NOMO-1 (cell line): ENCODE results near the gene LYPD8.
A peak's percentile ranks its signal among the peaks of the same experiment; 100 is the strongest.

Source experiments
- DNase-seq, 2 experiments: peaks; one replicate each; lab custom pipeline; 2025; ENCODE audit not compliant: unreplicated experiment in 2 of 2; lab: John Stamatoyannopoulos, UW

LYPD8 gene

DNA sequence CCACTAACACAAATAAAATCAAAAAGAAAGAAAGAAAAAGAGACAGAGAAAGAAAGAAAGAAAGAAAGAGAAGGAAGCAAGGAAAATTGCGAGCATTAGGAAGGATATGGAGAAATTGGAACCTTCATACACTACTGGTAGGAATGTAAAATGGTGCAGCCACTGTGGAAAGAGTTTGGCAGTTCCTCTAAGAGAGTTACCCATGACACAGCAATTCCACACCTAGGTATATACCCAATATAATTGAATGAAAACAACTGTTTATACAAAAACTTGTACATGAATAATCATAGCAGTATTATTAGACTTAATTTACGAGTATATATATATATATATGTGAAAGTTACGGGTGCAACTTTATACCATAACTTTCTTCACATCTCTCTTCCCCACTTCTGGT, 4.1 kb upstream of the LYPD8 start:
- no peak for DNase-seq

- DNase-seq = no peak
These were observed 2.8 kb upstream of the LYPD8 start for GRCh38 chr1:248758352-248758751.

GRCh38 chr1:248757784-248758195, 2.2 kb upstream of the LYPD8 start:
- no peak for DNase-seq

DNA sequence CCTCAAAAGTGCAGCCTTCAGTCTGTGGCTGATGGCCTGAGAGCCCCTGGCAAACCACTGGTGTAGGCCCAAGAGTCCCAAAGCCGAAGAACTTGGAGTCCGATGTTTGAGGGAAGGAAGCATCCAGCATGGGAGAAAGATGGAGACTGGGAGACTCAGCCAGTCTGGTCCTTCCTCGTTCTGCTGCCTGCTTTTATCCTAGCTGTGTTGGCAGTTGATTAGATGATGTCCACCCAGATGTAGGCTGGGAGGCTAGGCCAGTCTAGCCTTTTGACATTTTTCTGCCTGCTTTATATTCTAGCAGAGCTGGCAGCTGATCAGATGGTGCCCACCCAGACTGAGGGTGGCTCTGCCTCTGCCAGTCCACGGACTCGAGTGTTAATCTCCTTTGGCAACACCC, 1.1 kb upstream of the LYPD8 start:
- DNase-seq = no peak

- no peak for DNase-seq
These were observed 592 bp upstream of the LYPD8 start for GRCh38 chr1:248756151-248756550.

GRCh38 chr1:248753708-248754280, 1.8 kb downstream of the LYPD8 start:
- DNase-seq = no peak

GRCh38 chr1:248753029-248753594, 2.4 kb downstream of the LYPD8 start:
- DNase-seq = no peak

DNA sequence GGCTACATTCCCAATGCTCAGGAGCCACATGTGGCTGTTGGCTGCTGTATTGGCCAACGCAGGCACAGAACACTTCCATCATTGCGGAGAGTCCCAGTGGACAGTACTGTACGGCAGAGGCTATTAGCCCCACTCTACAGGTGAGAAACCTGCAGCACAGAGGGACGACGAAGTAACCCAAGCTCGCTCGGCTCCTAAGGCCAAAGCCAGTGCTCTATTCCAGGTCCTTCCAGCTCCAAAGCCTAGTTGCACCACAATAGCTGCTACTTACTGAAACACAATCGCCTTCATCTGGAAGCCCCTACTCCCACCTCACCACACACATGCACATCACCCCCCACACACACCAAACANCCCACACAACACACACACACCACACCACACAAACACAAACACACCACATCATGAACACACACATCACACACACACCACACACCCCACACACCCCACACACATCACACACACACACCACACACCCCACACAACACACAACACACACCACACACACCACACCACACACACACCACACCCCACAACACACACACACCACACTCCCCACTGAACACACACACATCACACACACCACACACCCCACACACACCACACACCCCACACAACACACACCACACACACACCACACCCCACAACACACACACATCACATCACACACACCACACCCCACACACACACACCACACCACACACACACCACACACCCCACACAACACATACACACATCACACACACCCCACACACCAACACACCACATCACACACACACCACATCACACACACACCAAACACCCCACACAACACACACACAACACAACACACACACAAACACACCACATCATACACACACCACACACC, 3.2 kb downstream of the LYPD8 start:
- DNase-seq = no peak

DNA sequence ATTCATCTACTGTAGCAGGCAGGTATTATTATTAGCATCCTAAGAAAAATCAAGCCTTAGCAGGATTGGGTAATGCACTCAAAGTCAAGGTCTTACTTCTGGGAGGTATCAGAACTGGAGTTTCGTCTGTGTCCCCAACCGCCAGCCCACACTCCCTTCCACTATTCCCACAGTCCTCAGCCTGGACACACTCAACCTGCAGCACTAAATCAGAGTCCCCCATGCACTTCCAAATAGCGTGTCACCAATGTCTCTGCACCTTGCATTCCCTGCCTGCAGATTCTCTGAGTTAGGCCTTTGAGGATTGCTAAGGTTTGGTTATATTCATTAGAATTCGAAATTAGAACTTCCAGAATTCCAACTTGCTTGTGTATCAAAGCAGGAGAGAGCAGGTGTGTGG, 3.9 kb downstream of the LYPD8 start:
- no peak for DNase-seq

GRCh38 chr1:248751142-248751541, 4.4 kb downstream of the LYPD8 start:
- no peak for DNase-seq

DNA sequence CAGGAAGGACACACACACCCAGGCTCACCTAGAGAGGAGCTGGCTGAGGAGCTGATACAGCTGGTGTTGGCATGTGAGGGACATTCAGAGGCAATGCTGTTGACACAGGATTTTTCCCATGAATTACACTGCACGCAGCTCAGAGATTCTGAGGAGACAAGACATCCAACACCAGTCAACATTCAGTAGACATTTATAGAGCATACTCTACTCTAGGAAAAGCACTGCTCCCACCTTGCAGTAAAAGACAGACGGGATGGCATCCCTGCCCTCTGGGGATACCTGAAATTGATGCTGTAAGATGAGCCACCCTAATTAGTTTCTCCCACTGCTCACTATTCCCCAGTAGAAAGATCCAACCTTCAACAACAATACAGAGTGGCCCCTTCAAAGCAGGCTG, 5.1 kb downstream of the LYPD8 start:
- DNase-seq = no peak

GRCh38 chr1:248748211-248748610, 7.3 kb downstream of the LYPD8 start:
- no peak for DNase-seq

GRCh38 chr1:248740876-248741275, 14.7 kb downstream of the LYPD8 start:
- DNase-seq = no peak

GRCh38 chr1:248739572-248740205, 15.9 kb downstream of the LYPD8 start:
- DNase-seq = peak in 1 of 2 experiments; percentile 42

- DNase-seq = no peak
These were observed 18.1 kb downstream of the LYPD8 start for GRCh38 chr1:248737457-248737856.

GRCh38 chr1:248736977-248737376, 18.6 kb downstream of the LYPD8 start:
- DNase-seq = no peak

GRCh38 chr1:248733566-248733965, 22.0 kb downstream of the LYPD8 start:
- no peak for DNase-seq

- DNase-seq = no peak
These were observed 24.8 kb downstream of the LYPD8 start for GRCh38 chr1:248730507-248731335.

GRCh38 chr1:248714248-248714647, 41.3 kb downstream of the LYPD8 start:
- DNase-seq = no peak

GRCh38 chr1:248710305-248710900, 45.2 kb downstream of the LYPD8 start:
- peak; percentile 69 to 92 for DNase-seq
